ENCODE results near the gene ZCCHC2. TPM values are rescaled to one million over a fixed set of nuclear protein-coding genes. Genes with fewer than 3 reads are reported as not detected.

Gene ZCCHC2
- total RNA-seq: 10 to 100 TPM; 36.4 to 36.7 TPM

GRCh38 chr18:62522504-62523254 lies at the start of gene ZCCHC2:
Gene ZCCHC2, plus strand, starts transcription at chr18:62523025. Its CDS starts 400 bp downstream, at chr18:62523425.

Other genes starting within 250 kb of the ZCCHC2 start
- 10 to 100 TPM; 15.8 to 16.6 TPM for gene TNFRSF11A, start 197.7 kb upstream of the ZCCHC2 start, total RNA-seq
- 1 to 10 TPM; 4.1 to 4.5 TPM for gene PHLPP1, start 192.5 kb downstream of the ZCCHC2 start, total RNA-seq